Subcutaneous adipose tissue (tissue), 4 donors: ENCODE data around the gene TNIP1. TPM values are rescaled to one million over a fixed set of nuclear protein-coding genes. Genes with fewer than 3 reads are reported as not detected.

Source experiments
- total RNA-seq, 4 donors: library from RNA; depleted of rRNA; stranded (reverse); fragments of >200 nt; gene quantifications; one replicate each; pipeline ENCODE4 v1.1.0, GENCODE V29; 2016
- TF ChIP-seq, protein P1 (sequence below): fragments of 450-650 bp; IDR thresholded peaks from one replicate; pipeline ENCODE4 v1.5.1; 2016; ENCODE audit warnings: low read depth, mild to moderate bottlenecking, control low read depth, antibody characterized with exemption, moderate library complexity

Gene TNIP1
- total RNA-seq, 4 donors from 2014 or later, result 97.1 to 376 (median 190) TPM

DNA sequence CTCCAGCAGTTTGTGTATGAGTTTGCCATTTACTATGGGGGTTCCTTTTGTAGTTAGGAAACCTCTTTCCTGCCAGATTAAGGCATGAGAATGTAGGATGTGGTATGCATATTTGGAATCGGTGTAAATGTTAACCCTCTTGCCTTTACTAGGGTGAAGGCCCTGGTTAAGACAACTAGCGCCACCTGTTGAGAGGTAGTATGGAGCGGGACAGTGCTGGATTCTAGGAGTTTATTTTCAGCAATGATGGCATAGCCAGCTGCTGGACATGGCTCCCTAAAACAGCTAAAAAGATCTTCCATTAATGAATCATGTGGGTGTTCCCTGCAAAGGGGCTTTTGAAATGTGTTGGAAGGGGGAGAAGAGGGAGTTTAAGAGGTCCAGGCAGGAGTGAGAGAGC, 91.1 kb downstream of the TNIP1 start:
- TF ChIP-seq, protein P1, sequence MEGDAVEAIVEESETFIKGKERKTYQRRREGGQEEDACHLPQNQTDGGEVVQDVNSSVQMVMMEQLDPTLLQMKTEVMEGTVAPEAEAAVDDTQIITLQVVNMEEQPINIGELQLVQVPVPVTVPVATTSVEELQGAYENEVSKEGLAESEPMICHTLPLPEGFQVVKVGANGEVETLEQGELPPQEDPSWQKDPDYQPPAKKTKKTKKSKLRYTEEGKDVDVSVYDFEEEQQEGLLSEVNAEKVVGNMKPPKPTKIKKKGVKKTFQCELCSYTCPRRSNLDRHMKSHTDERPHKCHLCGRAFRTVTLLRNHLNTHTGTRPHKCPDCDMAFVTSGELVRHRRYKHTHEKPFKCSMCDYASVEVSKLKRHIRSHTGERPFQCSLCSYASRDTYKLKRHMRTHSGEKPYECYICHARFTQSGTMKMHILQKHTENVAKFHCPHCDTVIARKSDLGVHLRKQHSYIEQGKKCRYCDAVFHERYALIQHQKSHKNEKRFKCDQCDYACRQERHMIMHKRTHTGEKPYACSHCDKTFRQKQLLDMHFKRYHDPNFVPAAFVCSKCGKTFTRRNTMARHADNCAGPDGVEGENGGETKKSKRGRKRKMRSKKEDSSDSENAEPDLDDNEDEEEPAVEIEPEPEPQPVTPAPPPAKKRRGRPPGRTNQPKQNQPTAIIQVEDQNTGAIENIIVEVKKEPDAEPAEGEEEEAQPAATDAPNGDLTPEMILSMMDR, result no peak

DNA sequence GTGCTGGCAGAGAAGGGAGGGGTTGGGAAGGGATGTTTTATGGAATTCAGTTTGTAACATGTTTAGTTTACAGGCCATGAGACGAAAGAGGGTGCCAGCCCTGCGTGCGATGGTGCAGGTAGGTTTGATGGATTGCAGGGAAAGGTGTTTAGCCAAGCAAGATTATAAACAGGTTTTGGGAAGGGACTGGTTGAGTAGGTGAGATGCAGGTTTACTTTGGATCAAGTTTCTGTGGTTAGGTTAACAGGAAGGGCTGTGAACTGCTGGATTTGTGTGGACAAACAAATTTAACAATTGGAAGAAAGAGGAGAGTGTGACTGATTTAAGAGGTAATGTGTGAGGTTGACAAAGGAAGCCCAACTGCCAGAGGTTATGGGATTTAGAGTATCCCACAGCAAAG, 93.1 kb downstream of the TNIP1 start:
- TF ChIP-seq, protein P1, result no peak

Other genes with a start within 250 kb of the TNIP1 start
- gene IRGM, start 234.5 kb downstream of the TNIP1 start, total RNA-seq, result under 1 TPM in 2 of 4 donors, not detected in 2; 0.44 to 0.98 TPM
- 1 to 10 TPM; 2.4 to 4.9 (median 3.5) TPM for gene ZNF300, start 176.1 kb downstream of the TNIP1 start, total RNA-seq
- gene GPX3, start 60.4 kb downstream of the TNIP1 start, total RNA-seq, result over 10,000 TPM in 1 of 4 donors, 1,000 to 10,000 TPM in 3; 5,163 to 10,140 (median 6,795) TPM
- gene ANXA6, start 76.7 kb upstream of the TNIP1 start, total RNA-seq, result 100 to 1,000 TPM; 267 to 470 (median 382) TPM
- gene CCDC69, start 143.1 kb upstream of the TNIP1 start, total RNA-seq, result 100 to 1,000 TPM; 189 to 307 (median 243) TPM
- 100 to 1,000 TPM in 1 of 4 donors, 10 to 100 TPM in 3; 22.6 to 159 (median 34.0) TPM for gene GM2A, start 172.2 kb upstream of the TNIP1 start, total RNA-seq
- gene SLC36A3, start 222.7 kb upstream of the TNIP1 start, total RNA-seq, result not detected